ENCODE data around the gene C5orf24.
"Not testable (repeated sequence)": the region's sequence is repeated elsewhere in the genome, so short reads cannot be mapped to it uniquely, and the experiment has no call there.

The C5orf24 gene

DNA sequence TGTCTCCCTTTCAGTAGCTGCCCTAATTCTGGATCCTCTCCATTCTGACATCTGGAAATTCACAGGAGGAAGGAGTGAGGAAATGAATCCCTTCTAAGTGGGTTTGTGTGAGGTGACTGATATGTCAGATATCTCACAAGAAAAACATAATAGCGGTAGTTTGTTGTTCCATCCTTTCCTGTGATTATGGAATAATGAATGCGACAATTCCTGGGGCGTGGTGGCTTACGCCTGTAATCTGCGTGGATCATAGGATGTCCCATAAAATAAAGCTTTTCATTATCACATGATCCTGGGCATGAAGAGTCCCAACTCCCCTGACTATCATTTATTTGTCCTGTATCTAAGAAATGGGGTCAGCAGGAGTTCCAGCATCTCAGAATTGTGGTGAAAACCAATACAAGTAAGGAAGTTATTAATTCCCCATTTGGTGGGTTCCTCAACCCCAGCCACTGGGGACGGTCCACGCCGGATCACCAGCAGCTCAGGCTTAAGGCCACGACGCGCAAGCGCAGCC lies 375 bp upstream of the C5orf24 start:
- Histone ChIP-seq H2AFZ (ENCODE audit: low read depth, low read length) (peak overlapping the region; percentile 72), H3K9me3 (ENCODE audit: insufficient read depth, low read length, severe bottlenecking) (no peaks in the 10 kb centered on the region), H3K9ac (ENCODE audit: low read depth, low read length) (peak overlapping the region; percentile 94), H3K36me3 (ENCODE audit: insufficient read depth, low read length) (peaks cover 32% of the 10 kb centered on the region), H3K27me3 (ENCODE audit: insufficient read depth, low read length, poor library complexity) (no peaks in the 10 kb centered on the region), H4K20me1 (ENCODE audit: insufficient read depth, low read length) (no peaks in the 10 kb centered on the region), H3K4me3 (ENCODE audit: low read depth in 1 of 2, low read length in 2 of 2) (peak overlapping the region in 1 of 2 experiments; percentile 86; a peak in 2 of 4 replicates), H3K4me1 (ENCODE audit: insufficient read depth, low read length) (peaks cover 37% of the 10 kb centered on the region), H3K27ac (ENCODE audit: low read length) (peak overlapping the region; percentile 75), H3K4me2 (ENCODE audit: insufficient read depth, low read length) (peak overlapping the region; percentile 74), H3K79me2 (ENCODE audit: insufficient read depth, low read length) (peaks cover 52% of the 10 kb centered on the region)
- no peak for TF ChIP-seq EZH2 (IDR thresholded peaks at IDR 0.05; ENCODE audit: borderline replicate concordance, low read depth, low read length, severe bottlenecking)
- TF ChIP-seq, protein P1, sequence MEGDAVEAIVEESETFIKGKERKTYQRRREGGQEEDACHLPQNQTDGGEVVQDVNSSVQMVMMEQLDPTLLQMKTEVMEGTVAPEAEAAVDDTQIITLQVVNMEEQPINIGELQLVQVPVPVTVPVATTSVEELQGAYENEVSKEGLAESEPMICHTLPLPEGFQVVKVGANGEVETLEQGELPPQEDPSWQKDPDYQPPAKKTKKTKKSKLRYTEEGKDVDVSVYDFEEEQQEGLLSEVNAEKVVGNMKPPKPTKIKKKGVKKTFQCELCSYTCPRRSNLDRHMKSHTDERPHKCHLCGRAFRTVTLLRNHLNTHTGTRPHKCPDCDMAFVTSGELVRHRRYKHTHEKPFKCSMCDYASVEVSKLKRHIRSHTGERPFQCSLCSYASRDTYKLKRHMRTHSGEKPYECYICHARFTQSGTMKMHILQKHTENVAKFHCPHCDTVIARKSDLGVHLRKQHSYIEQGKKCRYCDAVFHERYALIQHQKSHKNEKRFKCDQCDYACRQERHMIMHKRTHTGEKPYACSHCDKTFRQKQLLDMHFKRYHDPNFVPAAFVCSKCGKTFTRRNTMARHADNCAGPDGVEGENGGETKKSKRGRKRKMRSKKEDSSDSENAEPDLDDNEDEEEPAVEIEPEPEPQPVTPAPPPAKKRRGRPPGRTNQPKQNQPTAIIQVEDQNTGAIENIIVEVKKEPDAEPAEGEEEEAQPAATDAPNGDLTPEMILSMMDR (IDR thresholded peaks at IDR 0.05; ENCODE audit: borderline replicate concordance, extremely low read depth, low read length, poor library complexity, severe bottlenecking): no peak
- no peak for DNase-seq
- ATAC-seq (ENCODE audit: insufficient read depth, low read depth): no peak; the same call in 2 of the 3 replicates

DNA sequence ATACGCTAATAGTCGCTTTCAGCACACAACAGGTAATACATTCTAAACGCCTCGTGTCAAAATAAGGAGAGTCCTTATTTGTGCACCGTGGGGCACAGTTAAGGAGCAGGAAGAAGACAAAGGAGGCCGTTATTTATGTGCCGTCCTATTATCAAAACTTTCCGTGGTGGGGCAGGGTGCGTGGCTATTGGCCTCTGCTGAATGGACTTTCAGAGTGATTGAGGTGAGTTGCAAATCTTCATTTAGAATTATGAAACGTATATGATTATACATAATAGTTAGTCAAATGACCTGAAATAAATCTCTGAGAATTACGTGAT lies 833 bp downstream of the C5orf24 start:
- no peaks in the 10 kb centered on the region; the same call in 1 of the 2 replicates for H4K20me1 ChIP-seq (ENCODE audit: insufficient read depth, low read length)
- peak; percentile 41 for DNase-seq
- H3K4me3 ChIP-seq (ENCODE audit: low read depth in 1 of 2, low read length in 2 of 2): peak overlapping the region; percentile 86 to 95
- H3K4me2 ChIP-seq (ENCODE audit: insufficient read depth, low read length): peak overlapping the region; percentile 74
- peak overlapping the region; percentile 94 for H3K9ac ChIP-seq (ENCODE audit: low read depth, low read length)
- no peaks in the 10 kb centered on the region for H3K9me3 ChIP-seq (ENCODE audit: insufficient read depth, low read length, severe bottlenecking)
- peaks cover 31% of the 10 kb centered on the region for H3K36me3 ChIP-seq (ENCODE audit: insufficient read depth, low read length)
- H2AFZ ChIP-seq (ENCODE audit: low read depth, low read length): peak overlapping the region; percentile 79
- TF ChIP-seq EZH2 (IDR thresholded peaks at IDR 0.05; ENCODE audit: borderline replicate concordance, low read depth, low read length, severe bottlenecking): no peak
- TF ChIP-seq, protein P1 (IDR thresholded peaks at IDR 0.05; ENCODE audit: borderline replicate concordance, extremely low read depth, low read length, poor library complexity, severe bottlenecking): no peak
- peaks cover 41% of the 10 kb centered on the region for H3K4me1 ChIP-seq (ENCODE audit: insufficient read depth, low read length)
- peaks cover 63% of the 10 kb centered on the region for H3K79me2 ChIP-seq (ENCODE audit: insufficient read depth, low read length)
- H3K27me3 ChIP-seq (ENCODE audit: insufficient read depth, low read length, poor library complexity): no peaks in the 10 kb centered on the region
- H3K27ac ChIP-seq (ENCODE audit: low read length): peak overlapping the region; percentile 75
- peak; percentile 17 for ATAC-seq (ENCODE audit: insufficient read depth, low read depth)

DNA sequence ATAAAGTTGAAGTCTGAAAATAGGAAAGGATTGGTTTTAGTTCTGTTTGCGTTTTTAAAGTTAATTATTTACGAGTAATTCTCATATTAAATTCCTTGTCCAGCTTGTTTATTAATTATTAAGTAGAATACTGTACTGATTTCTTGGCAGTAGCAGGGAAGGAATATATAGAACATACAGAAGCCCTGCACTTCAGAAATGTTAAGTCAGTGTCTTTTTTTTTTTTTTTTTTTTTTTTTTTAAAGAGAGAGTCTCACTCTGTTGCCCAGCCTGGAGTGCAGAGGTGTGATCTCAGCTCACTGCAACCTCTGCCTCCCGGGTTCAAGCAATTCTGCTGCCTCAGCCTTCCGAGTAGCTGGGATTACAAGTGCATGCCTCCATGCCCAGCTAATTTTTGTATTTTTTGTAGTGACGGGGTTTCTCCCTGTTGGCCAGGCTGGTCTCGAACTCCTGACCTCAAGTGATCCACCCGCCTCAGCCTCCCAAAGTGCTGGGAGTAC lies 3.7 kb downstream of the C5orf24 start:
- H3K27me3 ChIP-seq (ENCODE audit: insufficient read depth, low read length, poor library complexity); H3K9ac ChIP-seq (ENCODE audit: low read depth, low read length); ATAC-seq (ENCODE audit: insufficient read depth, low read depth); H2AFZ ChIP-seq (ENCODE audit: low read depth, low read length); H3K4me3 ChIP-seq (ENCODE audit: low read depth in 1 of 2, low read length in 2 of 2); DNase-seq; H3K9me3 ChIP-seq (ENCODE audit: insufficient read depth, low read length, severe bottlenecking); H4K20me1 ChIP-seq (ENCODE audit: insufficient read depth, low read length); H3K27ac ChIP-seq (ENCODE audit: low read length): not testable (repeated sequence)
- Histone ChIP-seq H3K36me3 (ENCODE audit: insufficient read depth, low read length) (peaks cover 54% of the 10 kb centered on the region), H3K79me2 (ENCODE audit: insufficient read depth, low read length) (peaks cover 87% of the 10 kb centered on the region), H3K4me2 (ENCODE audit: insufficient read depth, low read length) (peak overlapping the region; percentile 34; the same call in 1 of the 2 replicates), H3K4me1 (ENCODE audit: insufficient read depth, low read length) (peaks cover 48% of the 10 kb centered on the region)

DNA sequence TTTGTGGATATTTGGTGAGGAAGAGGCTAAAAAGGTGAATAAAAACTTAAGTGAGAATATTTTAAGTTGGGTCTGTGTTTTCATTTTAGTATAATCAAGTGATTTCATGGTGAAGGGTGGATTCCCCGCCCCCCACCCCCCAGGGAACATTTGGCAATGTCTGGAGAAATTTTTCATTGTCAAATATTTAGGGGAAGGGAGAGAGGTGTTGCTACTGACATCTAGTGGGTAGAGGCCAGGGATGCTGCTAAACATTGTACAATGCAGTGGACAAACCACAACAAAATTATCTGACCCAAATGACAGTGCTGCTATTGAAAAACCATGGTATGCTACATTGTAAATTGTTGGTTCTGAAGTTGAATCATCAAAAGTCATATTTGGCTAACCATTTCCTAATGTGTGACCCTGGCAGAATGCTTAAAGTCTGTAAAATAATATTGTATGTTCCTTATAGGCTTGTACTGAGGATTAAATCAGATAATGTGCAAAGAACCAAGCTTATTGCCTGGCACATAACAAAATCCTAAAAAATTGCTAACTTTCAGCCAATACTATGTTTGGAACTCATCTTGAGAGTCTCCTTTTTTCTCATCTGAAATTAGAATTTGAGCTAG lies 5.6 kb downstream of the C5orf24 start:
- peaks cover 72% of the 10 kb centered on the region for H3K36me3 ChIP-seq (ENCODE audit: insufficient read depth, low read length)
- H3K27me3 ChIP-seq (ENCODE audit: insufficient read depth, low read length, poor library complexity): no peaks in the 10 kb centered on the region
- no peak overlapping the region for H2AFZ ChIP-seq (ENCODE audit: low read depth, low read length)
- DNase-seq: no peak
- no peak for ATAC-seq (ENCODE audit: insufficient read depth, low read depth)
- TF ChIP-seq, protein P1 (IDR thresholded peaks at IDR 0.05; ENCODE audit: borderline replicate concordance, extremely low read depth, low read length, poor library complexity, severe bottlenecking): peak; percentile 56
- TF ChIP-seq EZH2 (IDR thresholded peaks at IDR 0.05; ENCODE audit: borderline replicate concordance, low read depth, low read length, severe bottlenecking): no peak
- H3K27ac ChIP-seq (ENCODE audit: low read length): no peak overlapping the region
- no peaks in the 10 kb centered on the region for H3K9me3 ChIP-seq (ENCODE audit: insufficient read depth, low read length, severe bottlenecking)
- H3K9ac ChIP-seq (ENCODE audit: low read depth, low read length): no peak overlapping the region
- H3K4me3 ChIP-seq (ENCODE audit: low read depth in 1 of 2, low read length in 2 of 2): no peak overlapping the region
- H3K79me2 ChIP-seq (ENCODE audit: insufficient read depth, low read length): peaks cover 81% of the 10 kb centered on the region
- peaks cover 8% of the 10 kb centered on the region; the same call in 1 of the 2 replicates for H4K20me1 ChIP-seq (ENCODE audit: insufficient read depth, low read length)
- no peak overlapping the region for H3K4me2 ChIP-seq (ENCODE audit: insufficient read depth, low read length)
- peaks cover 39% of the 10 kb centered on the region for H3K4me1 ChIP-seq (ENCODE audit: insufficient read depth, low read length)

DNA sequence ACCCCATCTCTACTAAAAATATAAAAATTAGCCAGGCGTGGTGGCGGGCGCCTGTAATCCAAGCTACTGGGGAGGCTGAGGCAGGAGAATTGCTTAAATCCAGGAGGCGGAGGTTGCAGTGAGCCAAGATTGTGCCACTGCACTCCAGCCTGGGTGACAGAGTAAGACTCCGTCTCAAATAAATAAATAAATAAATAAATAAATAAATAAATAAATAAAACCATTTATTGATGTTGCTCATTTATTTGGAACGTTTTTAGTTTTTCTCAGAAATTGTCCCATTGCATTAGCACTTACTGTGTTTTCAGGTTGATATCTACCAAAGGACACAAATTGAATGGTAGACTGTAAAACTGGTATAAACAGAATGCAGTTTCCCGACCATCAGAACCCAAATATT lies 10.7 kb downstream of the C5orf24 start:
- DNase-seq; H3K9me3 ChIP-seq (ENCODE audit: insufficient read depth, low read length, severe bottlenecking); H3K27ac ChIP-seq (ENCODE audit: low read length); H2AFZ ChIP-seq (ENCODE audit: low read depth, low read length); H4K20me1 ChIP-seq (ENCODE audit: insufficient read depth, low read length); H3K4me3 ChIP-seq (ENCODE audit: low read depth in 1 of 2, low read length in 2 of 2); H3K4me1 ChIP-seq (ENCODE audit: insufficient read depth, low read length); H3K4me2 ChIP-seq (ENCODE audit: insufficient read depth, low read length); H3K9ac ChIP-seq (ENCODE audit: low read depth, low read length); ATAC-seq (ENCODE audit: insufficient read depth, low read depth); H3K27me3 ChIP-seq (ENCODE audit: insufficient read depth, low read length, poor library complexity): not testable (repeated sequence)
- peaks cover 38% of the 10 kb centered on the region for H3K79me2 ChIP-seq (ENCODE audit: insufficient read depth, low read length)
- peaks cover 76% of the 10 kb centered on the region for H3K36me3 ChIP-seq (ENCODE audit: insufficient read depth, low read length)
